Heart left ventricle (tissue), 13 donors: ENCODE measurements around the gene ASTN2.

Experiments used
- CTCF ChIP-seq, 12 donors: fragments of 200-600 bp; sonication (generic) in 4 of 12; IDR thresholded peaks; one replicate each; pipeline versions ENCODE4 v1.5.0 to v1.8.0; 2018 to 2022; ENCODE audit warnings: antibody characterized with exemption in 12 of 12, mild to moderate bottlenecking in 5 of 12
- POLR2A ChIP-seq, 2 donors: fragments of 450-650 bp; IDR thresholded peaks; one replicate each; pipeline ENCODE4 v1.6.1; 2017; ENCODE audit warnings: antibody characterized with exemption in 2 of 2, mild to moderate bottlenecking in 2 of 2, moderate library complexity in 2 of 2
- donor health status: ischemic (EF 13 %, LVEDD 7.1; RV severe dilation, severe dysfunction).
- donor health status: DM: no; HTN: yes; CAD: no.
- donor health status: DM: no; HTN: no; CAD: no.
- donor health status: ischemic (EF 25% LVEDD 6.9; RV normal size, moderate dysfunction).
- donor health status: ischemic (EF 25% LVEDD 5.7; RV mildly dilated, moderate dysfunction).
- donor health status: ischemic (EF 35%, LVEDD 5.7; RV mildly dilated, moderate dysfunction).
- donor health status: nonischemic (EF 11% LVEDD 7.7; RV severe dilation, severe dysfunction).
- donor health status: DM: yes; HTN: yes; CAD: no.
- donor health status: PGD.
- donor health status: ischemic (EF 29% LVEDD 5.4; RV normal size, mild dysfunction).
- donor health status: nonischemic (EF 23%, LVEDD 6.1; RV moderate dilation, normal function).

- no peak for TF ChIP-seq CTCF (IDR thresholded peaks at IDR 0.05)
- TF ChIP-seq POLR2A (IDR thresholded peaks at IDR 0.05): no peak
Measured at GRCh38 chr9:116442528-116442927, 972.3 kb downstream of the ASTN2 start.
